ENCODE results near the gene LARP7. TPM values are rescaled to one million over a fixed set of nuclear protein-coding genes. Genes with fewer than 3 reads are reported as not detected.
A peak's percentile ranks its signal among the peaks of the same experiment; 100 is the strongest.

LARP7 gene
- total and polyA plus RNA-seq, 2 of the 8 experiments (the other 6 are each of a cell fraction or from before 2014, with no cell fraction given): 9.3 to 38.3 TPM

DNA sequence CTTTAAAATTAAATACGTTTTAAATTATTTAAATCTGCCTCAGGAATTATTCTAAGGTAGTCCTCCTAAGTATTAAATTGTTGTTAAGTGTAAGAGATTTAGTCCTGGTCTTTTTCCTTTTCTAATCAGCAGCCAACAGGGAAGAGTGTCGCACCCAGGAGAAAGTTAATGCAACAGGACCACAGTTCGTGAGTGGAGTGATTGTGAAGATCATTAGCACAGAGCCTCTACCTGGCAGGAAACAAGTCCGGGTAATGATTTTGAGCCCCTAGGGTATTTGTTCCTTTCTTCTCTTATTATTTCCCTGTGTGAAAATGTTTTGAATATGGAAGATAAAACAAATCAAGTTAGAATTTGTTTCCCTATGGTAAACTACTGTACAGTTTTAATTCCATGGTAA is 13.4 kb downstream of the LARP7 start:
- Histone ChIP-seq H3K36me3 (ENCODE audit: control insufficient read depth in 2 of 4, insufficient read depth in 4 of 4, low read length in 3 of 4) (peaks cover 9 to 42% (median 24%) of the 10 kb centered on the region in 4 experiments; a peak in 6 of 8 replicates), H3K9me3 (ENCODE audit: insufficient read depth in 2 of 2, low read depth in 1 of 2, low read length in 1 of 2) (no peaks in the 10 kb centered on the region), H3K56ac (replicated peaks; ENCODE audit: insufficient read length, low read depth, low read length) (peak overlapping the region; percentile 65), H2BK15ac (ENCODE audit: low read length) (no peak overlapping the region), H4K8ac (ENCODE audit: extremely low read depth, insufficient read depth, low read length) (no peak overlapping the region), H3K4me1 (replicated peaks in 1 of 4; ENCODE audit: control insufficient read depth in 3 of 4, insufficient read depth in 4 of 4, low read length in 3 of 4) (peaks cover 0 to 26% (median 4%) of the 10 kb centered on the region in 4 experiments; a peak in 3 of 7 replicates), H3K9ac (replicated peaks in 1 of 4; ENCODE audit: extremely low read depth in 1 of 4, low read depth in 3 of 4, low read length in 3 of 4) (peak overlapping the region in 3 of 4 experiments; percentile 40 to 49 (median 49); a peak in 5 of 7 replicates), H2AFZ (ENCODE audit: low read length) (no peak overlapping the region), H3K79me1 (ENCODE audit: low read depth, low read length) (no peaks in the 10 kb centered on the region), H2BK20ac (ENCODE audit: low read length) (peak overlapping the region; percentile 49; the same call in 1 of the 2 replicates), H2AK5ac (ENCODE audit: low read depth, low read length) (no peak overlapping the region), H3K79me2 (ENCODE audit: control insufficient read depth in 1 of 2, insufficient read depth in 2 of 2, low read length in 2 of 2) (peaks cover 0 to 48% of the 10 kb centered on the region in 2 experiments; a peak in 2 of 4 replicates), H3K27ac (ENCODE audit: low read depth, low read length) (peak overlapping the region; percentile 71; the same call in 1 of the 2 replicates), H3K4me3 (ENCODE audit: extremely low read depth in 1 of 4, insufficient read depth in 2 of 4, low read depth in 3 of 4, low read length in 4 of 4) (peak overlapping the region; percentile 16 to 100 (median 28); a peak in 6 of 8 replicates), H2BK5ac (ENCODE audit: low read depth, low read length) (peak overlapping the region; percentile 75), H3K18ac (ENCODE audit: extremely low read depth, low read length) (peak overlapping the region; percentile 41; the same call in 1 of the 2 replicates), H2BK120ac (replicated peaks; ENCODE audit: low read depth, low read length) (peak overlapping the region; percentile 81), H3K27me3 (replicated peaks in 1 of 4; ENCODE audit: control insufficient read depth in 3 of 4, extremely low read depth in 1 of 4, insufficient read depth in 3 of 4, low read length in 3 of 4) (no peaks in the 10 kb centered on the region), H3K23ac (ENCODE audit: insufficient read length) (no peak overlapping the region), H3K4ac (replicated peaks; ENCODE audit: insufficient read length, low read depth, low read length) (no peak overlapping the region), H3K23me2 (ENCODE audit: low read depth, low read length) (peaks cover 2% of the 10 kb centered on the region; the same call in 1 of the 2 replicates), H4K5ac (ENCODE audit: insufficient read length, low read depth, low read length) (peak overlapping the region; percentile 99), H2BK12ac (ENCODE audit: low read depth, low read length) (peak overlapping the region; percentile 32; the same call in 1 of the 2 replicates), H3K14ac (ENCODE audit: insufficient read length) (no peak overlapping the region), H3K4me2 (ENCODE audit: insufficient read depth in 1 of 2, low read depth in 2 of 2, low read length in 2 of 2) (peak overlapping the region; percentile 64 to 72), H4K20me1 (replicated peaks in 1 of 2; ENCODE audit: control insufficient read depth in 1 of 2, insufficient read depth in 2 of 2, low read length in 2 of 2) (no peaks in the 10 kb centered on the region), H4K91ac (replicated peaks; ENCODE audit: insufficient read length, low read length) (peak overlapping the region; percentile 71)
- CTCF ChIA-PET (ENCODE audit: partially characterized antibody): no interaction called here
- FAIRE-seq: peak; percentile 19
- POLR2A ChIA-PET (ENCODE audit: partially characterized antibody): interaction anchor here (0.6 to 9.8 kb wide), 3 partner anchors 55 to 141 kb away, joined by 4 to 306 read pairs (median 73); no protein-coding TSS in a partner anchor
- no peak for DNase-seq (ENCODE audit: low read depth in 1 of 2, low spot score in 2 of 2)
- 6% methylated on average over 4 of the region's 4 CpGs; no CpG with 5 or more reads in 1 of the 2 experiments for WGBS, 2 experiments (ENCODE audit: extremely low coverage in 1 of 2, insufficient coverage in 1 of 2, insufficient read length in 1 of 2, insufficient replicate concordance in 2 of 2, low coverage in 1 of 2, low lambda C conversion rate in 2 of 2, missing lambda C conversion rate in 1 of 2)
- TF ChIP-seq EP300 (IDR thresholded peaks at IDR 0.05; ENCODE audit: borderline replicate concordance in 1 of 2, low read depth in 2 of 2, low read length in 2 of 2) (no peak), TAF7 (optimal IDR thresholded peaks at IDR 0.05; ENCODE audit: borderline replicate concordance, low read depth, low read length) (peak; percentile 79), BCL11A (IDR thresholded peaks at IDR 0.05; ENCODE audit: low read depth in 2 of 2, low read length in 2 of 2) (no peak), POLR2A (IDR thresholded peaks at IDR 0.05; ENCODE audit: control extremely low read depth in 1 of 2, low read depth in 2 of 2, low read length in 2 of 2) (peak; percentile 38 to 74), TAF1 (IDR thresholded peaks at IDR 0.05; ENCODE audit: low read depth, low read length) (0 out of 2 replicates have a peak, but pooled peaks have one; percentile 49), POLR2AphosphoS5 (IDR thresholded peaks at IDR 0.05; ENCODE audit: low read depth, low read length) (peak; percentile 74; the same call in 1 of the 2 replicates), TBP (IDR thresholded peaks at IDR 0.05; ENCODE audit: low read depth, low read length) (peak; percentile 75), CHD1 (IDR thresholded peaks at IDR 0.05; ENCODE audit: low read depth, low read length) (peak; percentile 67; the same call in 1 of the 2 replicates)
- TF ChIP-seq, protein P1, sequence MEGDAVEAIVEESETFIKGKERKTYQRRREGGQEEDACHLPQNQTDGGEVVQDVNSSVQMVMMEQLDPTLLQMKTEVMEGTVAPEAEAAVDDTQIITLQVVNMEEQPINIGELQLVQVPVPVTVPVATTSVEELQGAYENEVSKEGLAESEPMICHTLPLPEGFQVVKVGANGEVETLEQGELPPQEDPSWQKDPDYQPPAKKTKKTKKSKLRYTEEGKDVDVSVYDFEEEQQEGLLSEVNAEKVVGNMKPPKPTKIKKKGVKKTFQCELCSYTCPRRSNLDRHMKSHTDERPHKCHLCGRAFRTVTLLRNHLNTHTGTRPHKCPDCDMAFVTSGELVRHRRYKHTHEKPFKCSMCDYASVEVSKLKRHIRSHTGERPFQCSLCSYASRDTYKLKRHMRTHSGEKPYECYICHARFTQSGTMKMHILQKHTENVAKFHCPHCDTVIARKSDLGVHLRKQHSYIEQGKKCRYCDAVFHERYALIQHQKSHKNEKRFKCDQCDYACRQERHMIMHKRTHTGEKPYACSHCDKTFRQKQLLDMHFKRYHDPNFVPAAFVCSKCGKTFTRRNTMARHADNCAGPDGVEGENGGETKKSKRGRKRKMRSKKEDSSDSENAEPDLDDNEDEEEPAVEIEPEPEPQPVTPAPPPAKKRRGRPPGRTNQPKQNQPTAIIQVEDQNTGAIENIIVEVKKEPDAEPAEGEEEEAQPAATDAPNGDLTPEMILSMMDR (IDR thresholded peaks at IDR 0.05; ENCODE audit: control extremely low read depth in 1 of 3, insufficient read depth in 1 of 3, low read depth in 1 of 3, low read length in 3 of 3): no peak
- TF ChIP-seq, protein P2, sequence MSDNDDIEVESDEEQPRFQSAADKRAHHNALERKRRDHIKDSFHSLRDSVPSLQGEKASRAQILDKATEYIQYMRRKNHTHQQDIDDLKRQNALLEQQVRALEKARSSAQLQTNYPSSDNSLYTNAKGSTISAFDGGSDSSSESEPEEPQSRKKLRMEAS (IDR thresholded peaks at IDR 0.05): no peak

Data from H1 (cell line).